Activated CD4-positive, CD25-positive, alpha-beta regulatory T cell treated with anti-CD3 and anti-CD28 coated beads, Interleukin-2, amount 50 U/mL, for 16 hours (primary cell): ENCODE measurements around the gene OSBPL8.
"Not testable (repeated sequence)": the region's sequence is repeated elsewhere in the genome, so short reads cannot be mapped to it uniquely, and the experiment has no call there.

Source experiments
- DNase-seq: peaks from one replicate; pipeline ENCODE4 v3.0.0-alpha.2; 2020; ENCODE audit warnings: low read depth, low spot score

Gene OSBPL8

GRCh38 chr12:76523408-76523807 is 36.2 kb downstream of the OSBPL8 start:
- DNase-seq: no peak

- DNase-seq: no peak
These were observed 39.2 kb downstream of the OSBPL8 start for GRCh38 chr12:76520348-76520747.

DNA sequence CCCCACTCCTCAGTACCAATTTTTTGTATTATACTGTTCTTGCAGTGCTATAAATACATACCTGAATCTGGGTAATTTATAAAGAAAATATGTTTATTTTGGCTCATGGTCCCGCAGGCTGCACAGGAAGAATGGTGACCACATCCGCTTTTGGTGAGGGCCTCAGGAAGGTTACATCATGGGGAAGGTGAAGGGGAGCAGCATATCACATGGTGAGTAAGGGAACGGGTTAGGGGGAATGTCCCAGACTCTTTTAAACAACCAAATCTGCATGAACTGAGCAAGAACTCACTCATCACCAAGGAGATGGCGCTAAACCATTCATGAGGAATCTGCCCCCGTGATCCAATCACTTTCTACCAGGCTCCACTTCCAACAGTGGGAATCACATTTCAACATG is 40.0 kb downstream of the OSBPL8 start:
- no peak for DNase-seq

GRCh38 chr12:76518699-76519098 is 40.9 kb downstream of the OSBPL8 start:
- DNase-seq: no peak

DNA sequence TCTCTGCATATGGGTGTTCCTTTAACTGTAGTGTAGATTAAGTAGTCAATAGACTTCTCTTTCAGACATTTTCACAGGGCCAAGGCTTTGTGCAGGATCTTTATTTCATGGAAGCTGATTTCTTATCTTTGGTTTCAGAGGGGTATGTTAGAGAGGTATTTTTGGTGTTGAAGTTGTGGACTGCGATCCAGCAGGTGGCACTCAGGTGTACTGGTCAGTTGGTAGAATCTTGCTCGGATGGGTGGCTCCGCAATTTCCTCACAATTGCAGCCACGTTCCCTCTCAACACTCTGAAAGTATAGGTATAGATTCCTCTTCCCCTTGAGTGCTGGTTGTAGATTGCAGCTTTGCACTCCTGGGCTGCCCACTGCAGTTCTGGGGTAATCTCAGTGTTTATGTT is 44.3 kb downstream of the OSBPL8 start:
- no peak for DNase-seq

DNA sequence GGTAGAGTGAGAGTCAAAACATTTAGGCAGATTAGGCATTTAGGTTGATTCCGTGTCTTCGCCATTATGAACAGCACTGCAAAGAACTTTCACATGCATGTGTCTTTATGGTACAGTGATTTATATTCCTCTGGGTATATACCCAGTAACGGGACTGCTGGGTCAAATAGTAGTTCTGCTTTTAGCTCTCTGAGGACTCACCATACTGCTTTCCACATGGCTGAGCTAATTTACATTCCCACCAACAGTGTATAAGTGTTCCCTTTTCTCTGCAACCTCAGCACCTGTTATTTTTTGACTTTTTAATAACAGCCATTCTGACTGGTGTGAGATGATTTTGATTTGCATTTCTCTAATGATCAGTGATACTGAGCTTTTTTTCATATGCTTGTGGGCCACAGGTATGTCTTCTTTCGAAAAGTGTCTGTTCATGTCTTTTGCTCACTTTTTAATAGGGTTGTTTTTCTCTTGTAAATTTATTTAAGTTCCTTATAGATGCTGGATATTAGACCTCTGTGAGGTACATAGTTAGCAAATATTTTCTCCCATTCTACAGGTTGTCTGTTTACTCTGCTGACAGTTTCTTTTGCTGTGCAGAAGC is 48.4 kb downstream of the OSBPL8 start:
- DNase-seq: not testable (repeated sequence)

- no peak for DNase-seq
These were observed 51.2 kb downstream of the OSBPL8 start for GRCh38 chr12:76508128-76508980.

- no peak for DNase-seq
These were observed 53.4 kb downstream of the OSBPL8 start for GRCh38 chr12:76506149-76506548.

DNA sequence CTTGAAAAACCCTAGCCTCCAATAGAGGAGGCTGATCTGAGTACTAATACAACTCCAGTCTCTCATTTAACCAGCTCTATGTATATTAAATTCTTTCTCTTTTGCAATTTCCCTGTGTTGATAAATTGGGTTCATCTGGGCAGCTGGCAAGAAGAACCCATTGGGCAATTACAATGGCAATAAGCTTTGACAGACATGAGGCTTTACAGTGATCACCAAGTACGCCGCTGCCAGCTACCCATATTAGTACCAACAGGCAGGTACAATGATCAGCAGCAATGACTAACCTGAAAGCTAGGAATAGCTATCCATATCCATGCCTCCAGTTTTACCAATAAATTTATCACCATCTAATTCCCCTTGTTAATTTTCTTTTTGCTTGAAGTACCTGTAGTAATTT is 54.5 kb downstream of the OSBPL8 start:
- no peak for DNase-seq

DNA sequence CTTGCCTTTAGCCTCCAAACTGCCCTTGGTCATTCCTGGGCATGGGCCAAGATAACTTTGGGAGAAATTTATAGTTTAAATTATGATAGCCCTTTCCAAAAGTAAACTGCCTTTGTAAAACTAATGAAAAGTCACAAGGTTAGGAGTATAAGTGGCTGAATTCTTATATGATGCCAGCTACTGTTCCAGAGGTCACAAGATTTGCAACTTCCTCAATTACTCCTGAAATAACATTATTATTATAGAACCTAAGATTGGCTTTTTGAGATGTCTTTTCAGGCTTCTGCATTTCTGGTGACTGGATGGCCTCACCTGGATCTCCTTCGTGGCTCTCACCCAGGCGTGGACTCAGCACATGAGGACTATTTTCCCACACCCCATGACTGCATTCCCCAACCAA is 55.0 kb downstream of the OSBPL8 start:
- no peak for DNase-seq

DNA sequence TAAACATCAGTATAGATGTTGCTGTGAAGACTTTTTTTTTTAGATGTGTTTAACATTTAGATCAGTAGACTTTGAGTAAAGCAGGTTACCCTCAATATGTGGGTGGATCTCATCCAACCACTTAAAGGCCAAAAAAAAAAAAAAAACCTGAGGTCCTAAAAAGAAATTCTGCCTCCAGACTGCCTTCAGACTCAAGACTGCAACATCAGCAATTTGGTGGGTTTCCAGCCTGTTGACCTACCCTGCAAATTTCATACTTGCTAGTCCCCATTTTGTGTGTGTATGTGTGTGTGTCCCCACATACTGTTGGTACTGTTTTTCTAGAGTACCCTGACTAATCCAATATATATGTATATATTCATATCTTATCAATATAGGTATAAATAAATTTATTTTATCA is 55.6 kb downstream of the OSBPL8 start:
- no peak for DNase-seq

- no peak for DNase-seq
These were observed 58.2 kb downstream of the OSBPL8 start for GRCh38 chr12:76501390-76501789.

DNA sequence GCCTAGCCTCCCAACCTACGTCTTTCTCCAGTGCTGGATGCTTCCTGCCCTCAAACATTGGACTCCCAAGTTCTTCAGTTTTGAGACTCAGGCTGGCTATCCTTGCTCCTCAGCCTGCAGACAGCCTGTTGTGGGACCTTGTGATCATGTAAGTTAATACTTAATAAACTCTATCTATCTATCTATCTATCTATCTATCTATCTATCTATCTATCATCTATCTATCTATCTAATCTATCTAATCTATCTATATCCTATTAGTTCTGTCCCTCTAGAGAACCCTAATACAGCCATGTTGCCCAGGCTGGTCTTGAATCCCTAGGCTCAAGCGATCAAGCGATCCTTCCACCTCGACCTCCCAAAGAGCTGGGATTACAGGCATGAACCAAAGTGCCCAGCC is 60.4 kb downstream of the OSBPL8 start:
- DNase-seq: not testable (repeated sequence)

DNA sequence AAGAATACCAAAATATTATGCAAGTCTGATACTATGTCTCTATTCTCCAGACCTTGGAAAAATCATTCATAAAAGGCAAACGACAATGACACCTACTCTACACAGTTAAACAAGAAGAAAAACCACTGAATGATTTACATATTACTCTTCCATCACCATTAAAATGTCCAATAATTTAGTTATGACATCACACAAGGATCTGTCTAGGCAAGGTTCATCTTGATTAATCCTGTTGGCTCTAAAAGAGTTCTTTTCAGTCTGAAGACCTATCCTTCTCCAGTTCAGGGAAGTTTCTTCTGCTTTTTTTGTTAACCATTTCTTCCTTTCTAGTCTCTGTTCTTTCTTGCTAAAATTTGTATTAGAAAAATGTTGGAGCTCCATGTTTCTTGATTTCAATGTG is 64.0 kb downstream of the OSBPL8 start:
- DNase-seq: no peak

DNA sequence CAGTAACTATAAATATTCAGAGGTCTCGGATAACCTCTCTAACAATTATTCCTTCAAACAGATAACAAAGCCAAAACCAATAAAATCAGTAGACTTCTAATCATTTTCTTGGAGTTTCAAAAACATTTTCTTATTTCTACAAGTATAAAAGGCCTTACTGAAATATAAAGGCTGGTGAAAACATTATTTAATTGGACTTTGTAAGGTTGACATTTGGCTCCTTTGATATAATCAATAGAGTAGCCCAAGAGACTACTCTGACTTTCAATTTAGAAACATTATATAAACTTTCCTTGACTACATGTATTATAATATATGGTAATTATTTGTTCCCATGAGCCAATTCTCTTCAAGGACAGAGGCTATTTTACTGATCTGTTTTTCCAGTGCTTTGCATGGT is 68.3 kb downstream of the OSBPL8 start:
- DNase-seq: no peak

DNA sequence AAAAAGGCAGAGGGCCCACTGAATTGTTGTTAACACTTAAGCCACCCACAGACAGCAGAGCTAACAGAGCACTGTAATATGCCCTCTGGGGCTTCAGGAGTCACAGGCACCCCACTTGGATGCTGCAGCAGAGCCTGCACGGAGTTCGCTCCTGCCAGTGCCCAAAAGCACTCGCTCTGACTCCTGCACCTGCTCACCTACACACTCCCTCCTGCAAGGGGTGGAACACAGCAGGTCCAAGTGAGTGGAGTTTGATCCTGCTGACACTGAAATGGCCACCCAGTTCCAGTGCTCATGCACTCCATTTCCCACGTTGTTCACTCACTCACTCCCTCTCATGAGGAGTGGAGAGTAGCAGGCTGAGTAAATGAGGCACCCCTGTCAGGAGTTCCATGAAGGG is 68.8 kb downstream of the OSBPL8 start:
- DNase-seq: no peak

DNA sequence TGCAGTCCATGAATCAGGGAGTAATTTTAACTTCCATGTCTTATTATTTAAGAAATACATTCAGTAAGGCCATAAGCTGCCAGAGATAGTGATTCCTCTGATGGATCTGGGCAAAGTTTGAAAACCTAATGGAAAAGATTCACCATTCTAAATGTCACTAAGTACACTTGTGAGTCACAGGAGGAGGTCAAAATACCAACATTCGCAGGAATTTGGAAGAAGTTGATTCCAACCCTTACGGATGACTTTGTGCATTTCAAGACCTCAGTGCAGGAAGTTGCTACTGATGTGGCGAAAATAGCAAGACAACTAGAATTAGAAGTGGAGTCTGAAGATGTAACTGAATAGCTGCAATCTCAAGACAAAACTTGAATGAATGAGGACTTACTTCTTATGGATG is 69.8 kb downstream of the OSBPL8 start:
- DNase-seq: no peak

DNA sequence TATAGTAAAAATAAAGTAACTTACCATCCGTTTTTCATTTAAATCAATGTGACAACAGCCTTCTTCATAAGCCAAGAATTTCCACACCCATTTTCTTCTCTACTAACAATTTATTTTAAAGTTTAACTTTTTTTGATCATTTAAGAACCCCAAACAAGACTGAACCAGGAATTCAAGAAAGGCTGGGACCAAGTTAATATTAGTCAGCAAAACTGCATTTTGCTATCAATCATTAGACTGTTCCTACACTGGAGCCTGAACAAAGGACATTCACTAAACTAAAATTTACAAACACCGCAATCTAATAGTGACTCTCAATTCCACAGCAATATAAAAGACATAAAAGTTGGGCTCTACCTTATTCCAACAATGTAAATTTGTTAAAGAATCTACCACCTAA is 73.6 kb downstream of the OSBPL8 start:
- DNase-seq: no peak

DNA sequence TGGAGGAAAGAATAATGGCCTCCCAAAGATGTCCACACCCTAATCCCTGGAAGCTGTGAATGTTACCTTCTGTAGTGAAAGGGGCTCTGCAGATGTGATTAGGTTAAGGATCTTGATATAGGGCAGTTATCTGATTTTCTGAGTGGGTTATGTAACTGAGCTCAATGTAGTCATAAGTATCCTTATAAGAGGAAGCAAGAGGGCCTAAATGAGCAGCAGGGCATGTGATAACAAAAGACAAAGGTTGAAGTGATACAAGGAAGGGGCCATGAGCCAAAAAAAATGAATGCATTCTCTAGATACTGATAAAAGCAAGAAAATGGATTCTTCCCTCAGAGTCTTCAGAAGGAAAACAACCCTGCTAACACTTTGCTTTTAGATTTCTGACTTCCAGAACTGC is 78.8 kb downstream of the OSBPL8 start:
- no peak for DNase-seq

- DNase-seq: no peak
These were observed 81.5 kb downstream of the OSBPL8 start for GRCh38 chr12:76478045-76478444.

DNA sequence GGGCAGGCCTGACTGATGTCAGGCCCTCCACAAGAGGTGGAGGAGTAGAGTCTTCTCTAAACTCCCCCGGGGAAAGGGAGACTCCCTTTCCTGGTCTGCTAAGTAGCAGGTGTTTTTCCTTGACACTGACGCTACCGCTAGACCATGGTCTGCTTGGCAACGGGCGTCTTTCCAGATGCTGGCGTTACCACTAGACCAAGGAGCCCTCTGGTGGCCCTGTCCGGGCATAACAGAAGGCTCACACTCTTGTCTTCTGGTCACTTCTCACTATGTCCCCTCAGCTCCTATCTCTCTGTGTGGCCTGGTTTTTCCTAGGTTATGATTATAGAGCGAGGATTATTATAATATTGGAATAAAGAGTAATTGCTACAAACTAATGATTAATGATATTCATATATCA is 86.7 kb downstream of the OSBPL8 start:
- DNase-seq: not testable (repeated sequence)

DNA sequence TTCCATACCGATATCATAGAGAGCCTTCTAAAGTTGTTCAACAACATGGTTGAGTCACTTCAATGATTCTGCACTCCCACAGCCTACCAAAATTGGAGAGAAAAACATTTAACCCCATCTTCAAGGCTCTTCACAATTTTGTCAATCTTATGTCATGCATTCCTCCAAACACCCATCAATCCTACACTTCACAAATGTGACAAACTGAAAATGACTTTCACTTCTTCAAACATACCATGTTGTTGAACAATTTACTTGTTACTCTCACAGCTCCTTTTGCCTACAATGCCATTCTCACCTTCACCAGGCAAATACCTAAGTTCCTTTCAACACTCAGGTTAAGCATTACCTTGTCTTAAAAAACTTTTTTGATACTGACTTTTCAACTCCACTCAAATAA is 88.0 kb downstream of the OSBPL8 start:
- DNase-seq: no peak
